Fibroblast of skin of right biceps (primary cell): ENCODE data around the gene SERINC5.

ENCODE experiments used
- DNase-seq: peaks from one replicate; pipeline ENCODE4 v3.0.0-alpha.2; 2013

Gene SERINC5

DNA sequence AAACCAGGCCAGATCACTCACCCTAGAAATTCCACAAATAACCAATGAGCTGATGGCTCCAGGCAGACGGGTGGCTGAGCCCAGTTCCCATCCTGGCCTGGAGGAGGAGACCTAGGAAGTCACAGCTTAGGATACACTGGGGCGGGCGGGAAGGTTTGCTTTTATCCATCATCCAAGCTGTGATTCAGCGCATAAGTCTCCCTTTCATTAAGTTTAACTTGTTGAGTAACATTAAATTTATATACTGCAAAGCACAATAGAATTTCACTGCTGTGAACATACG lies 165.0 kb downstream of the SERINC5 start:
- no peak for DNase-seq

DNA sequence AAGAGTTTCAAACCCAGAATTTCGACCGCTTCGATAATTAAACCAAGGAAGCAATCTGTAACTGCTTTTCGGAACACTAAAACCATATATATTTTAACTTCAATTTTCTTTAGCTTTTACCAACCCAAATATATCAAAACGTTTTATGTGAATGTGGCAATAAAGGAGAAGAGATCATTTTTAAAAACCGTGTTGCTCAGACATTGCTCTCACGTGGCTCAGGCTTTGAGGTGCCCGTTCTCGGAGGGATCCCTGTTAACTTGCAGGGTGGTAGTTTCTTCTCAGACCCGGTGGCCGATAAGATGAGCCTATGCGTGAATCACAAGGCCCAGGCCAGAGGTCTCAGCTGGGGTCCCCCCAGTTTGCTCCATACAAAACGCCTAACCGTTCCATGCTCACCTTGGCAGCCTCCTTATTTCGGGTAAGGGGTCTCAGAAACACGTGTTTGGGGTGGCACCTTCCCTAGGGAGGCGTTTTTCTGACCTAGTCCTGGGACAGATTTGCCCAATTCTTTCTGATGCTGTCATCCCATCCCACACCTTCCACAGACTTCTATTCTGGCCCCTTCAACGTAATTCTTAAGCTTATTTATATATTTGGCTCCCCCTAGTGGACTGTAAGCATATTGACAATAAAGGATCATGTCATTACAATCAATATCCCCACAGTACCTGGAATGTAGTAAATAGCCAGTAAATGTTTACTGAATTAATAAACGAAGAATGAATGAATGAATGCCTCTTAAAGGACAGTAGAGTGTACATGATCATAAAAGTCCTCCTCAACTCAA lies 172.6 kb downstream of the SERINC5 start:
- DNase-seq = peak; percentile 78

DNA sequence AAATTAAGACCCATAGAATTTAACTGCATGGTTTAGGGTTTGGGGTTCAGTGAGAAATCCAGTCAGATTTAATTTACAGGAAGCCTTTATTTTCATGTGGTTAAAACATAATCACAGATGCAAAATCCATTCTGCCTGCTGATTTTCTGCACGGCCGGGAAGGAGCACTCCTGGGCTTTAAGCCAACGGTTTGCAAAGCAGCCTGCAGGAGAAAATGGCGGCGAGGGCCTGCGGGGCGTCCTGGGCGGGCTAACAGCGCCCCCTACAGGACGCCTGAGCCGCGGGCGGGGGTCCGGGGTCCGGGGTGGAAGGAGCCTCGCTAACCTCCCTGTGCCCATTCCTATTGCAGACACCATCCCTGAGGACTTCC lies 173.1 kb downstream of the SERINC5 start:
- peak; percentile 83 for DNase-seq

DNA sequence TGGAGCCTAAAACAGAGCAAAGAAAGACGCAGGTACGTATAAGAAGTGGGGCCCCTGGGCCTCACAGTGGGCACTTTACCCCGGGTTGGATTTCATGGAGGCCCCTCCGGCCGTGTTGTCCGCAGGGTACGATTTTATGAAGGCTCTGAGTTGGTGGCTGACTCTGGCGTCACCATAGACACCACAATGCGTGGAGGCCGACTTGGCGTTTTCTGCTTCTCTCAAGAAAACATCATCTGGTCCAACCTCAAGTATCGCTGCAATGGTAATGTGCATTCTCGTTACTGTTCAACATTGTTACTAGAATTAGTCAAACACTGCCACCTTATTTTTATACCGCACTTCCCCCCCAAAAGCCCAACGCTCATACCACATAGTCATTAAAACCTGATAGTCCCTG lies 173.6 kb downstream of the SERINC5 start:
- DNase-seq = peak; percentile 5

DNA sequence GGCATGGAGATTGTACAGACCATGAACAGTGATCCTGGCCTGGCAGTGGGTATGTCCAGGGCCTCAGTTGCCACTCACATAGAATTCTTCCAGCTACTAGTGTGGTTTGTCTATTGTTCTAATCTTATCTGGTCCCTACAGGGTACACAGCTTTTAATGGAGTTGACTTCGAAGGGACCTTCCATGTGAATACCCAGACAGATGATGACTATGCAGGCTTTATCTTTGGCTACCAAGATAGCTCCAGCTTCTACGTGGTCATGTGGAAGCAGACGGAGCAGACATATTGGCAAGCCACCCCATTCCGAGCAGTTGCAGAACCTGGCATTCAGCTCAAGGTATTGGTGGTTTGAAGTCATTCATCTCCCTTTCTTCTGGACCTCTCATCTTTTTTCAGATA lies 176.9 kb downstream of the SERINC5 start:
- no peak for DNase-seq

DNA sequence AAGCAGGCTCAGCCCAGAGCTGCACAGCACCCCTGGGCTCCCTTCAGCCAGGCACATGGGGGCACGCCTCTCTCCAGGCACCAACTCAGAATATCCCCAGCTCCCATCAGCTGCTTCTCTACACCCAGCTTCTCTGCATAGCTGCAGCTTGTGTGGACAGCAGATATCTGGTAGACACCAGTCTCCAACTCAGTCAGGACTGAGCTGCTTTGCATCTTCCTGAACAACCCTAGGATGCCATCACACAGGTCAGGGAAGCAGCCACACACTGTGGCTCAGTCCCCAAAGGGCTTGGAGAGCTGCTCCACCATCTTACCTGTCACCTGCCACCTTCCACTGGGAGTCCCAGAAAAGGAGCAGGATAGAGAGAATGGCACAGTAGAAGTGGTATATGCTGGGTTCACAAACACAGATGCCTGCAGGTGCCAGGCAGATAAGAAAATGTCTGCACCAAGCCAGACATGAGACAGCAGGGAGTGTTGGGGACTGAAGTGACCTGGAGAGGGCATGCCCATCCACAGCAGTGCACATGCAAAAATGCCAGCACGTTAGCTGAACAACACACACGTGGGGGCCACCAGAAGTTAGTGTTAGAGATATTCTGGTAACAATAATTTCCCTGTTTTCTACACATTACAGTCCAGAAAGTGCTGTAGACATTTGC lies 178.7 kb downstream of the SERINC5 start:
- no peak for DNase-seq

DNA sequence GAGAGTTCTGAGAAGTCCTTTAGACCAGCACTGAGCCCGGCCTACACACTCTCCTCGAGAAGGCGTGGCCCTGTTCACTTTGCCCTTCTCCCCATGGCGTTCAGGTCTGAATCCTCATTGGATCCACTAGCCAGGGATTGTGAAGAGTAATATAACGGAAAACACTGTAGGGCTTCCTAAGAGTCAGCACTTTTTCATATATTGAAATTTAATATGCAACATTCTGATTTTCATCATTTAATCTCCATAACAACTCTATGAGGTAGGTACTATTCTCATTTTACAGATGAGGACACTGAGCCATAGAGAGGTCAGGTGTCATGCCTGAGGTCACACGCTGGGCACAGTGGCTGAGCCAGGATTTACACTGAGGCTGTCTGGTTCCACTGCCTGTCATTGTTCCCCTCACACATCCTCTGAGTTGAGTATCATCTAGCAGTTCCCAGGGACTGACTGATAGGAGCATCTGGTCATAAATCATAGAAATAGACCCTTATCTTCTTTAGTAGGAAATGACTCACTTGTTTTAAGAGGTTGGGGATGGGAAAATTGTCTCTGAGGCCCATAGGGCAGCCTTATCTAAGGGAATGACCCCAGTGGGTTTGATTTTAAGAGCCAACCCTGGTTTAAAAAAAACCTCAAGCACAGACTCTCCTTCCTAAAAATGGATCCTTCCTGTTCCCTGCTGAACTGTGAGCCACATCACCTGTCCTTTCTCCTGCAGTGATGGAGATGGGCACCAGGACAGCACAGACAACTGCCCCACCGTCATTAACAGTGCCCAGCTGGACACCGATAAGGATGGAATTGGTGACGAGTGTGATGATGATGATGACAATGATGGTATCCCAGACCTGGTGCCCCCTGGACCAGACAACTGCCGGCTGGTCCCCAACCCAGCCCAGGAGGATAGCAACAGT lies 179.5 kb downstream of the SERINC5 start:
- peak; percentile 15 for DNase-seq

DNA sequence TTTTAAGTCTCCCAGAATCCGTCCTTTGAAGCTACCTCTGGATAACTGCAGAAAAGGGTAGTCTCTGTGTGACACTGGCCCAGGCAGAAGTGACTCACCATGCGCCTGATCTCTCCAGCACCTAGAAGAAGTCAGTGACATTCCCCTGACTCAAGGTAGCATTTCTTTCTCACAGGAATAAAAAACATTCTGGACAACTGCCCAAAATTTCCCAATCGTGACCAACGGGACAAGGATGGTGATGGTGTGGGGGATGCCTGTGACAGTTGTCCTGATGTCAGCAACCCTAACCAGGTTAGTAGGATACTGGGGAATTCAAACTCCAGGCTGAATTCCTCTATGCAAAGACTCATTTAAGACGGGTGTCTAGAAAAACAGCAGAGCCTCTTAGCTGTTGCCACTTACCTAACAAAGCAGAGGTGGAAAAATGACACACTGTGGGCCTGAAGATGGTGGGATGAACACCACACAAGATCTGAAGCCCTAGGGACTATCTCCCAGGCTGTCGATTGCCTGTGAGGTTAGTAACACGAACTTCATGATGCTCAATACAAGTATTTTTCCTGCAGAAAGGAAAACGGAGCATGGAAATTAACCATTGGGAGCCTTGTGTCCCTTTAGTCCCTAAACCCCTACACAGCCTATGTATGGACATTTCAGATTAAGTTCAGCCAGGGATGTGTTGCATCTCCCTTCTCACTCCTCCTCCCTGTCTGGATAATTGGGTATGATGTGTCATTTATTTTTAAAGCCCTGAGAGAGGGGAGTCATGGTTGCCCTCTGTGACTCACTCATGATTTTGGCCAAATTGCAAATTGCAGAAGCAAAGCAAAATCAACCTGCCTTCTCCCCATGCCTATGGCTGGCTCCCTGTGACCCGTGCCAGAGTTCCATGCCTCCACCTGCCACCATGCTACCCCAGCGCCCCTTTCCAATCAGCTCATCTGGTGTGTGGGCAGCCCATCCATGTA lies 183.5 kb downstream of the SERINC5 start:
- peak; percentile 46 for DNase-seq

DNA sequence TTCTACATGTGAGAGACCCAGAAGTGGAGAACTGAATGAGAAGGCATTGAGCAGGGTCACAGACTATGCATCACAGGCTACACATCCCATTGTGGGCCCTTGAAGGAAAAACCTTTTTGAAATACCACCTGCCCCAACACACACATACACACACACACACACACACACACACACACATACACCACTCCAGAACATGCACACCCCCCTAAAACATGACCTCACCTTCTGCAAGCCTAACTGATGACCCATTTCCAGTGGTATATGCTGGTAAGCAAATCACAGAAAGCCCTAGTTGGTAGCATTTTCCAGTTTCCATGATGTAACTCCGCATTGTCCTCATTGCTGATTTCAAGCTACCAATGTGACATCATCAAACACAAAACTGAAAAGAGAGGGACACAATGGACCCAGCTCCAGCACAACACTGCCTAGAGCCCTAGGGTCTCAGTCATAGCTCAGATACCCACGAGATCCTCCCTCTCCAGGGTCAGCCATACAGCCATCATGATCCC lies 184.3 kb downstream of the SERINC5 start:
- DNase-seq = peak; percentile 11

DNA sequence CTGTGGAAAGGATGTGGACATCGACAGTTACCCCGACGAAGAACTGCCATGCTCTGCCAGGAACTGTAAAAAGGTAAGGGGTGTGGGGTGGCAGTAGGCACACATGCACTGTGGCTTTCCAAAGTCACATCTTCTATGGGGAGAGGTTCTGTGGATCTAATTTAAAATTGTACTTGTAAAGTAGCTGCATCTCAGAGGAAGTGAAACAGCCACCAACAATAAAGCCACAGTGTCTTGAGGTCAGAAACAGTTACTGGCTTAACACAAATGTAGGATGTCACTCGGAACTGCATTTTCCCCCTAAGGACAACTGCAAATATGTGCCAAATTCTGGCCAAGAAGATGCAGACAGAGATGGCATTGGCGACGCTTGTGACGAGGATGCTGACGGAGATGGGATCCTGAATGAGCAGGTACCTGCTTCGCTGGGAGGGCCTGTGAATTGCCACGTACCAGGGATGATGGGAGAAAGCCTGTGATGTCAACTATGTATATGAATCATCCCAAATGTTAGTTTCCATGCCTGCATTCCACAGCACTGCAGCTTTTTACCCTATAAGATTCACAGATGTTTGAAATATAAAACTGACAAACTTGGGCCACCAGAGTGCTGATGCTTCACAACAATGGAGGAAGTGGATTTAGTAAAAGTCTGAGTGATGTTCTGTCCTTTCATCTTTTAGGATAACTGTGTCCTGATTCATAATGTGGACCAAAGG lies 185.4 kb downstream of the SERINC5 start:
- peak; percentile 65 for DNase-seq

DNA sequence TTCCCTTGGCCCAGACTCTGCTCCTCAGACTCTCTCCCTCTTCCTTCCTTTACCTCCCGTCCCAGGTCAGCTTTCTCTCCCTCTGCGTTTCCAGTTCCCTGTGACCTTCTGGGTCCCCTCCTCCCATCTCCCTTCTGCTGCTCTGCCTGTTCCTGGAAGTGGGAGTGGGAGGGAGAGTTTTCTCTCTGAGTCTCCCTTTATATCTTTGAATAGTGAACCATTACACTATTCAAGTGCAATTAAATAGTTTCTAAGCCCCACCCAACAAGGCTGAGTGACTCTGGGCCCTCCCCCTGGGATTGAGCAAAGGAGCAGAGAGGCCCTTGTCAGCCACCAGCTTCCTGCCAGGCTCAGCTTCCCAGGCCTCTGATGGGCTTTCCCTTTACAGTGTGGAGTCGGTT lies 185.9 kb downstream of the SERINC5 start:
- DNase-seq = peak; percentile 20

DNA sequence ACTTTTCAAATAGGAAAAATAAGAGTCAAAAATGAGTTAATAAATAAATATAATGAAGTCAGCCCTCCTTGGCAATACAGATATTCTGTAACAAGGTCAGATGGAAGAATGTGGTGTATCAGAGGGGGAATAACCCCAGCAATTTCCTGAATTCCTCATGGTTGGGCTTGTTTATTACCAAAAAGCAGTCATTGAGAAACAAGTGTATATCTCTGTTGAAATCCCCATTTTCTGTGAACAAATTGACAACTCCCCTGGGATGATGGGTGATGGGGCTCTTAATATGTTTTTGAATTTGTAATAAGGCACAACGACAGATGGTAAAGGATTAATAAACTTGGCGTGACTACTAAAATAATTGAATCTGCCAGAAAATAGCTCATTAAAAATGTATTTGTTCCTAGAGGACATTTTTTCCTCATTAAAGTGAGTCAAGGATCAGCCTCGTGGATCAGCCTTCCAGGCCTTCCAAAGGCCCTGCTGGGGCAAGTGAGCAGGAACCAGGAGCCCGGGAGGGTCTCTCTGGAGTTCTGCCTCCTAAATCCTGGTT lies 186.5 kb downstream of the SERINC5 start:
- peak; percentile 5 for DNase-seq

DNA sequence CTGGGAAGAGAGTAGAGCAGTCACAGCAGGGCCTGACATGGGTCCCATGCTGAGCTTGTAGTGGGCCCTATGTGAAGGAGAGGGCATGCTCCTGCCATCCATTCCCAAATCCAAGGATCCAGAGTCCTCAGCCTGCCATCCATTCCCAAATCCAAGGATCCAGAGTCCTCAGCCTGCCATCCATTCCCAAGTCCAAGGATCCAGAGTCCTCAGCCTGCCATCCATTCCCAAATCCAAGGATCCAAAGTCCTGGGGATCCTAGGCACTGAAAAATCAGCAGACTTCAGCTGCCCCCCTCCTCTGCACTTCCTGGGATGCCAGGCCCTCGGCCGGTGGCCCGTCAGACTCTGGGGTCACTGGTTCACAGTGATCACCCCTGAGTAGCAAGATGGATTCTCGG lies 187.1 kb downstream of the SERINC5 start:
- DNase-seq = no peak

DNA sequence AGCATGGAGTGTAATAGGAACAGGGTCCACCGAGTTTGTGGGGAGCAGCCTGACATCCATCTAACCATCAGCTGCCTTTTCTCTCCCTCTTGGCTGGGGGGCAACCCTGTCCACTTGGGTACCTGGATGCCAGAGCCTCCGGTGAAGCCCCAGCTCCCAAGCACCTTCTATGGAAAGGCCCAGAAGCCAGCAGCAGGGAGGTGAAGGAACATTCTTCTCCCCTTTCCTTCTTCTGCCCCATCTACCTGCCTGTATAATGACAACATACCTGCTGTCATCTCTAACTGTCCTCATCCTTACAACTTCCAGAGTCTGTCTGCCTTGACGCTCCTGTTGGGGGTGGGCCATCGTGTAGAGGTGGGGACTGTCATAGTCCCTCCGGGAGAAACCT lies 187.6 kb downstream of the SERINC5 start:
- DNase-seq = no peak

DNA sequence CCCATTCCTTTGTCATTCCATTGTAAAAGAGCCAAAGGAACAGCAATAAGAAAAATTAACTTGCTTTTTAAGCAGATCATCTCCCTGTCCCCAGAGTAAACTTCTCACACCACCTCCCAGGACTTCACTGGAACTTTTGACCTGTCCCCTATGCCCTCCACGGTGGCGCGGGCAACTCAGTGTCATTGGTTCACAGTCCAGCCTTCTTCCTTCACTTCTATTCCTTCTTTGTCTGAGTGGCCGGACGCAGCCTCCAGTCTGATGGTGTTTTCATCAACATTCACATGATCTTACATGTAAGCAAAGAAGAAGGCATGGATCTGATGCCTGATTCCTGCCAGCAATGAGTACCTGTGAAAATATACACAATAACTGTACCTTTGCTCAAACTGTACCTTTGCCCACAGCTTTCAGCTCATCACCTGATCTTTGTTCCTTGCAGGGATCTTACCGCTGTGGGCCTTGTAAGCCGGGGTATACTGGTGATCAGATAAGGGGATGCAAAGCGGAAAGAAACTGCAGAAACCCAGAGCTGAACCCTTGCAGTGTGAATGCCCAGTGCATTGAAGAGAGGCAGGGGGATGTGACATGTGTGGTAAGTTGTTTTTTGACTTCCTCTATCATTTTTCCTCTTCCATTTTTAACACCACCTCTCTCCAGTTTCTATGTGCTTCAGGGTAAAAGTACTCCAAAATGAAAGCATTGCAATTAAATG lies 188.2 kb downstream of the SERINC5 start:
- DNase-seq = no peak

DNA sequence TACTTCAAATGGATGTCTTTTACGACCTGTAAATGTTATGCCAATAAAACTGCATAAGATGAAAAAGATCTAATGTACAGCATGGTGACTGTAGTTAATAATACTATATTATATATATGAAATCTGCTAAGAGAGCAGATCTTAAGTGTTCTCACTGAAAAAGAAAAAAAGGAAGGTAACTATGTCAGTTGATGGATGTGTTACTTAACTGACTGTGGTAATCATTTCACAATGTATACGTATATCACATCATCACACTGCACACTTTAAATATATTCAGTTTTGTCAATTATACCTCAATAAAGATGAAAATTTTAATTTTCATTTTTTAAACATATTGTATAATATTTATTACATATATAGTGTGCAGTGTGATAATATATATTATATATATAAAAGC lies 188.8 kb downstream of the SERINC5 start:
- no peak for DNase-seq

DNA sequence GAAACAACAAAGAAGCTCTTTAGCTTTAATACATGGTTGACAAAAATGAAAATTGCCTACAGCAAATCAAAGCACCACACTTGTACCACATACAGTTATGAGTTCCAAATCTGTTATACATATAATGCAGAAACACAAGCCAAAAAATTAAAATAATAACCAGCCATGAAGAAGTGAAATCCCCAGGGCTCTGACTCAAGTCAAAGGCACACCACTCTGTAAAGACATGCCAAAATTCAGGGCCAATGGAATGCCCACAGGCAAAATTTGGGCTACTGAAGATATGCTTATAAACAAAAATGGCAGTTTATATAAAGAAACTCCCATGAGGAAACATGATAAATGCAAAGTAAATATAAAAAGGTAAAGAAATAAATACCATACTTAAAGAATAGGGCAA lies 191.7 kb downstream of the SERINC5 start:
- DNase-seq = peak; percentile 35
